CD14-positive monocyte (primary cell): Measurements from ENCODE around the gene IGFBP2. TPM values are rescaled to one million over a fixed set of nuclear protein-coding genes. Genes with fewer than 3 reads are reported as not detected.

Source experiments
- DNase-seq, 3 donors: peaks; one replicate each; pipeline ENCODE4 v3.0.0-alpha.2; 2011 to 2022
- H2AFZ ChIP-seq: 2 replicates; pipeline ENCODE4 v1.6.0; 2012; ENCODE audit warnings: mild to moderate bottlenecking, low read depth, low read length, inconsistent platforms; ENCODE audit not compliant: insufficient read depth, poor library complexity, severe bottlenecking
- H3K27ac ChIP-seq, 2 donors: 1 replicate in 1 of 2; 2 replicates in 1 of 2; pipeline ENCODE4 v1.5.1; 2012 to 2013; ENCODE audit warnings: low read length in 2 of 2, control low read depth in 1 of 2, inconsistent platforms in 1 of 2, low read depth in 1 of 2, mild to moderate bottlenecking in 1 of 2
- H3K27me3 ChIP-seq, 2 donors: one replicate each; pipeline versions ENCODE4 v1.6.0 to v1.6.1; 2011 to 2013; ENCODE audit warnings: low read length in 2 of 2; ENCODE audit not compliant: control insufficient read depth in 2 of 2, insufficient read depth in 2 of 2
- H3K36me3 ChIP-seq, 2 donors: replicated peaks in 1 of 2; 1 replicate in 1 of 2; 2 replicates in 1 of 2; pipeline versions ENCODE4 v1.5.1 to v1.6.1; 2012 to 2013; ENCODE audit warnings: low read length in 2 of 2, control low read depth in 1 of 2, inconsistent platforms in 1 of 2, mild to moderate bottlenecking in 1 of 2; ENCODE audit not compliant: insufficient read depth in 2 of 2, control insufficient read depth in 1 of 2
- H3K4me1 ChIP-seq, 2 donors: 1 replicate in 1 of 2; 2 replicates in 1 of 2; pipeline versions ENCODE4 v1.5.1 to v1.6.1; 2012 to 2013; ENCODE audit warnings: low read length in 2 of 2, control low read depth in 1 of 2, inconsistent platforms in 1 of 2, mild to moderate bottlenecking in 1 of 2, moderate library complexity in 1 of 2; ENCODE audit not compliant: insufficient read depth in 2 of 2, control insufficient read depth in 1 of 2
- H3K4me2 ChIP-seq: replicated peaks from 2 replicates; pipeline ENCODE3; 2012; ENCODE audit warnings: low read length, moderate library complexity, mild to moderate bottlenecking; ENCODE audit not compliant: poor library complexity, severe bottlenecking; ENCODE audit errors: extremely low read depth
- H3K4me3 ChIP-seq, 3 experiments: fragments of 200-600 bp in 1 of 3; sonication (generic) in 1 of 3; replicated peaks in 1 of 3; 1 replicate in 2 of 3; 2 replicates in 1 of 3; pipeline ENCODE4 v1.5.1; 2011 to 2013; ENCODE audit warnings: low read length in 3 of 3, mild to moderate bottlenecking in 3 of 3, control low read depth in 2 of 3, low read depth in 2 of 3, inconsistent platforms in 1 of 3, moderate library complexity in 1 of 3
- H3K79me2 ChIP-seq: 2 replicates; pipeline ENCODE4 v1.6.0; 2012; ENCODE audit warnings: mild to moderate bottlenecking, control low read depth, inconsistent platforms, low read length, moderate library complexity; ENCODE audit not compliant: insufficient read depth
- H3K9ac ChIP-seq: 2 replicates; pipeline ENCODE4 v1.6.0; 2017; ENCODE audit warnings: low read length, mild to moderate bottlenecking; ENCODE audit not compliant: insufficient read depth, poor library complexity, severe bottlenecking
- H3K9me3 ChIP-seq, 2 donors: replicated peaks in 1 of 2; 1 replicate in 1 of 2; 2 replicates in 1 of 2; pipeline versions ENCODE4 v1.5.1 to v1.6.1; 2012 to 2013; ENCODE audit warnings: low read length in 2 of 2, control low read depth in 1 of 2; ENCODE audit not compliant: control insufficient read depth in 1 of 2, insufficient read depth in 1 of 2
- H4K20me1 ChIP-seq: 2 replicates; pipeline ENCODE4 v1.6.0; 2012; ENCODE audit warnings: mild to moderate bottlenecking, low read length, control low read depth, moderate library complexity; ENCODE audit not compliant: insufficient read depth
- H3K27ac Mint-ChIP-seq, 7 donors: one replicate each; pipeline ENCODE4 v1.8.0; 2020; ENCODE audit warnings: mild to moderate bottlenecking in 7 of 7, mixed read lengths in 7 of 7, moderate library complexity in 6 of 7, inconsistent platforms in 2 of 7
- H3K27me3 Mint-ChIP-seq, 3 donors: one replicate each; pipeline ENCODE4 v1.8.0; 2021 to 2022; ENCODE audit warnings: low read depth in 3 of 3, mild to moderate bottlenecking in 3 of 3, mixed read lengths in 3 of 3, moderate library complexity in 3 of 3, inconsistent platforms in 1 of 3
- H3K36me3 Mint-ChIP-seq, 2 donors: one replicate each; pipeline ENCODE4 v1.8.0; 2020; ENCODE audit warnings: mixed read lengths in 2 of 2, inconsistent platforms in 1 of 2, mild to moderate bottlenecking in 1 of 2
- H3K4me1 Mint-ChIP-seq: one replicate; pipeline ENCODE4 v1.8.0; 2020; ENCODE audit warnings: mild to moderate bottlenecking, mixed read lengths
- H3K4me3 Mint-ChIP-seq, 2 donors: one replicate each; pipeline ENCODE4 v1.8.0; 2020; ENCODE audit warnings: mild to moderate bottlenecking in 2 of 2, mixed read lengths in 2 of 2, moderate library complexity in 1 of 2
- H3K9me3 Mint-ChIP-seq, 7 donors: one replicate each; pipeline ENCODE4 v1.8.0; 2020 to 2022; ENCODE audit warnings: mixed read lengths in 7 of 7, mild to moderate bottlenecking in 6 of 7, moderate library complexity in 6 of 7, inconsistent platforms in 2 of 7
- CTCF ChIP-seq: fragments of 200-600 bp; IDR thresholded peaks from one replicate; pipeline ENCODE4 v1.8.0; 2022; ENCODE audit warnings: antibody characterized with exemption, mild to moderate bottlenecking
- WGBS: methylation state at CpG from one replicate; pipeline ENCODE4 v1.1.5; 2013; ENCODE audit warnings: missing lambda C conversion rate; ENCODE audit not compliant: insufficient coverage; 5-methylcytosine and 5-hydroxymethylcytosine counted together
- intact Hi-C, 2 donors: fragments of 100-400 bp; cut with micrococcal nuclease; formaldehyde crosslinking; loops; one replicate each; pipeline versions ENCODE4 v1.15.0 to v1.15.1; 2023
- polyA plus RNA-seq, 3 donors: library from polyadenylated mRNA; depleted of rRNA in 1 of 3; unstranded in 2 of 3; stranded (reverse) in 1 of 3; fragments of 300-500 nt in 2 of 3; fragments of >200 nt in 1 of 3; fragmentation: Illumina TruSeq in 2 of 3; gene quantifications; 1 replicate in 2 of 3; 2 replicates in 1 of 3; pipeline ENCODE4 v1.2.3, GENCODE V29; 2012 to 2021

IGFBP2 gene
- polyA plus RNA-seq, 3 donors, result 1.6 TPM; not detected in 2

- Histone ChIP-seq H3K4me1 (peaks cover 10 to 13% of the 10 kb centered on the region in 2 donors), H3K4me3 (no peak overlapping the region), H3K27me3 (no peaks in the 10 kb centered on the region), H4K20me1 (no peaks in the 10 kb centered on the region), H3K27ac (no peak overlapping the region), H3K79me2 (no peaks in the 10 kb centered on the region), H3K9ac (no peak overlapping the region), H3K4me2 (no peak overlapping the region), H2AFZ (no peak overlapping the region), H3K9me3 (no peaks in the 10 kb centered on the region), H3K36me3 (no peaks in the 10 kb centered on the region)
- H3K4me3 Mint-ChIP-seq, result no peak overlapping the region
- peaks cover 1 to 12% (median 4%) of the 10 kb centered on the region in 3 donors for H3K27me3 Mint-ChIP-seq
- intact Hi-C loops, result no loop called here
- H3K27ac Mint-ChIP-seq, result no peak overlapping the region
- TF ChIP-seq CTCF, result no peak
- peaks cover 0 to 4% (median 2%) of the 10 kb centered on the region in 7 donors for H3K9me3 Mint-ChIP-seq
- H3K4me1 Mint-ChIP-seq, result peaks cover 21% of the 10 kb centered on the region
- DNase-seq, result no peak
- 100% methylated on average over 1 of the region's 7 CpGs for WGBS
- H3K36me3 Mint-ChIP-seq, result no peaks in the 10 kb centered on the region
Observed at GRCh38 chr2:216618785-216619184, 14.4 kb upstream of the IGFBP2 start.

- Histone ChIP-seq H3K4me2 (no peak overlapping the region), H4K20me1 (no peaks in the 10 kb centered on the region), H3K79me2 (no peaks in the 10 kb centered on the region), H2AFZ (peak overlapping the region; percentile 51), H3K9ac (no peak overlapping the region), H3K4me3 (no peak overlapping the region), H3K27ac (no peak overlapping the region), H3K4me1 (peaks cover 10 to 13% of the 10 kb centered on the region in 2 donors), H3K27me3 (no peaks in the 10 kb centered on the region), H3K9me3 (no peaks in the 10 kb centered on the region), H3K36me3 (no peaks in the 10 kb centered on the region)
- TF ChIP-seq CTCF, result no peak
- no peaks in the 10 kb centered on the region for H3K36me3 Mint-ChIP-seq
- H3K27ac Mint-ChIP-seq, result peak overlapping the region in 2 of 7 donors; percentile 15 to 29
- peaks cover 0 to 9% (median 3%) of the 10 kb centered on the region in 7 donors for H3K9me3 Mint-ChIP-seq
- peaks cover 21% of the 10 kb centered on the region for H3K4me1 Mint-ChIP-seq
- WGBS, result 51% methylated on average over 6 of the region's 12 CpGs
- peak overlapping the region in 1 of 2 donors; percentile 8 for H3K4me3 Mint-ChIP-seq
- intact Hi-C loops, result no loop called here
- DNase-seq, result no peak
- peaks cover 1 to 10% (median 4%) of the 10 kb centered on the region in 3 donors for H3K27me3 Mint-ChIP-seq
Observed at GRCh38 chr2:216619411-216620393, 13.5 kb upstream of the IGFBP2 start.
